GM18907 (cell line): ENCODE data around the gene ZNF76.

ENCODE experiments used
- ATAC-seq: cut with Tn5 transposase; IDR thresholded peaks from one replicate; pipeline ENCODE4 v1.9.1; 2021; ENCODE audit warnings: mild to moderate bottlenecking, moderate library complexity; ENCODE audit not compliant: unreplicated experiment

Gene ZNF76

GRCh38 chr6:35265523-35265922 lies 6.0 kb downstream of the ZNF76 start:
- no peak for ATAC-seq

GRCh38 chr6:35267446-35267845 lies 7.9 kb downstream of the ZNF76 start:
- ATAC-seq = no peak

DNA sequence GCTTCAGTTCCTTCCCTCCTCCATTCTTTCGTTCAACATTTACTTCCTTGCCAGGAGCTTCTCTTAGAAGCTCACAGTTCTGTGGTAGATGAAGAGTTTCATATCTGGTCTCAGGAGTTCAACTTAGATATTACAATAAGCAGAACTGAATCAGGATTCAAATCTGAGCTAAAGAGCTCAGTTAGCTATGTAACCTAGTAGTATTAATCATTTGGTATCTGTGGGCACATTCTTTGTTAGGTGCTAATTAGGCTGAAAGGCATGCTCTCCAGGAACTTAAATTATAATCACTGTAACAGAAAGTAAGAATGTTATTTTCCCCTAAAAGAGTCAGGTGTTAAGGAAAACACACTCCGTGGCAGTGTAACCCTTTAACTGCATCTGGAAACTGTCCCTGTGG lies 8.4 kb downstream of the ZNF76 start:
- no peak for ATAC-seq

GRCh38 chr6:35272005-35272404 lies 12.5 kb downstream of the ZNF76 start:
- ATAC-seq = no peak

- no peak for ATAC-seq
Measured at GRCh38 chr6:35273822-35274559, 14.5 kb downstream of the ZNF76 start.

- ATAC-seq = no peak
Measured at GRCh38 chr6:35275744-35276260, 16.3 kb downstream of the ZNF76 start.

GRCh38 chr6:35278708-35279107 lies 19.2 kb downstream of the ZNF76 start:
- no peak for ATAC-seq

GRCh38 chr6:35280903-35281302 lies 21.4 kb downstream of the ZNF76 start:
- no peak for ATAC-seq

DNA sequence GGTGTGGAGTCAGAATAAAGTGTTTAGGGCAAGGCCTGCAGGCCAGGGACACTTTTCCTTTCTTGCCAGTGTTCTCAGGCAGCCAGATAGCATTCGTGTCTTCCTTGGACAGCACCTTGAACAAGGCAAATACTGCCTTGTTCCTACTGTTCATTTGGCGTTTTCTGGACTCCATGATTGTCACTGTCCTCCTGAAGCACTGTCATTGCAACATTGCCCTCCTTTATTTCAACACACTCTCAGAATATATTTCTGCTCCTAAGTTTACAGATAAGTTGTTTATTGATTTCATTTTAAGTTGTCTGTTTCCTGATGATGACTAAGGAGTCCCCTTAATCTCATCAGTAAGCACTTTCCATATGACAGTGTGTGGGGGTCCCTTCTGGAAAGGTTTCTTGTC lies 22.9 kb downstream of the ZNF76 start:
- ATAC-seq = no peak

DNA sequence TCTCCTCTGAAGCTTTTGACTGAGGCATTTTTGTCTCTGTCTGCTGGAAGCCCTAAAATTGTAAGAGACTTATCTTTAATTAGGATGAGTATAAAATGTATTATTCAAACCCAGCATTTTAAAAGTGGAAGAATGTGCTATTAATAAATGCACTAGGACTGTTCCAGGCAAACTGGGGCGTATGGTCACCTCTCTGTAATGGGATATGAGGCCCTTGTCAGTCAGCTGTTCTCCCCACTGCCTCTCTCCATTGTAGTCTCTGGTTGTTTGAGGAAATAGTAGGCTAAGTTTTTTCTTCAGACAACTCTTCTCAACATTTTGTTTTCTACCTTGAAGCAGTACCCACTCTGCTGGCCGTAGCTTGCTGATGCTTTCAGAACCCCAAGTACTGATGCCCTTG lies 23.8 kb downstream of the ZNF76 start:
- no peak for ATAC-seq

- ATAC-seq = no peak
Measured at GRCh38 chr6:35287671-35288396, 28.3 kb downstream of the ZNF76 start.

GRCh38 chr6:35288834-35289233 lies 29.3 kb downstream of the ZNF76 start:
- ATAC-seq = no peak

DNA sequence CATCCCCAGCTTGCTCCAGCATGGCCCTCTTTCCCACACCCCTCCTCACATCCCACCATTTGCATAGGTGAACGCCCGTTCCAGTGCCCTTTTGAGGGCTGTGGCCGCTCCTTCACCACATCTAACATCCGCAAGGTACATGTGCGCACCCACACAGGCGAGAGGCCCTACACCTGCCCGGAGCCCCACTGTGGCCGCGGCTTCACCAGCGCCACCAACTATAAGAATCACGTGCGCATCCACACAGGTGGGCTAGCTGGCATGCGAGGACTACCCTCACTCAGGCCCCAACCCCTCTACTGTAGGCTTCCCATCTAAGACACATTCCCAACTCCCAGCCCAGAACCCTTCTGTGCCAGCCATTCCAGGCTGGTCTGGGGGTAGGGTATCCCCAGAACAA lies 32.0 kb downstream of the ZNF76 start:
- ATAC-seq = no peak

- no peak for ATAC-seq
Measured at GRCh38 chr6:35292494-35292893, 33.0 kb downstream of the ZNF76 start.

- no peak for ATAC-seq
Measured at GRCh38 chr6:35293681-35294080, 34.1 kb downstream of the ZNF76 start.

GRCh38 chr6:35294308-35294945 lies 34.9 kb downstream of the ZNF76 start:
- ATAC-seq = no peak

DNA sequence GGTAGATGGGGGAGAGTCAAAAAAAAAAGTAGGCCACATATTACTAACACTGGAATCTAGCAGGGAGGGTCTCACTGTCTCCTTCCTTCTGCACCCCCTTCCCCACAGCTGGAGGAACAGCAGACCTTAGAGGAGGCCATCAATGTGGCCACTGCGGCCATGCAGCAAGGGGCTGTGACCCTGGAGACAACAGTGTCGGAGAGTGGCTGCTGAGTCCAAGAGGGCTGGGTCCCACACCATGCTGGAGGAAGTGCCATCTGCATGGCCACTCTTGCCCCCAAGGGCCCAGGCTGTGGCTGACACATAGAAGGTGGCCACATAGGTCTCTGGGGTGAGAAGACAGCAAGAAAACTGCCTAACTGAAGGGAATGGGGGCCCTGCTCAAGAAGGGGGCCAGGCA lies 35.5 kb downstream of the ZNF76 start:
- no peak for ATAC-seq

GRCh38 chr6:35295521-35296315 lies 36.2 kb downstream of the ZNF76 start:
- no peak for ATAC-seq

- no peak for ATAC-seq
Measured at GRCh38 chr6:35296931-35297600, 37.5 kb downstream of the ZNF76 start.
